Melanocyte of skin (primary cell): ENCODE measurements around the gene SCN10A. TPM values are rescaled to one million over a fixed set of nuclear protein-coding genes. Genes with fewer than 3 reads are reported as not detected.

Source experiments
- total RNA-seq, 2 donors: library from RNA; depleted of rRNA; stranded (reverse); fragments of >200 nt; gene quantifications; 2 replicates each; pipeline ENCODE4 v1.2.3, GENCODE V29; 2012

The SCN10A gene
- total RNA-seq = not detected

DNA sequence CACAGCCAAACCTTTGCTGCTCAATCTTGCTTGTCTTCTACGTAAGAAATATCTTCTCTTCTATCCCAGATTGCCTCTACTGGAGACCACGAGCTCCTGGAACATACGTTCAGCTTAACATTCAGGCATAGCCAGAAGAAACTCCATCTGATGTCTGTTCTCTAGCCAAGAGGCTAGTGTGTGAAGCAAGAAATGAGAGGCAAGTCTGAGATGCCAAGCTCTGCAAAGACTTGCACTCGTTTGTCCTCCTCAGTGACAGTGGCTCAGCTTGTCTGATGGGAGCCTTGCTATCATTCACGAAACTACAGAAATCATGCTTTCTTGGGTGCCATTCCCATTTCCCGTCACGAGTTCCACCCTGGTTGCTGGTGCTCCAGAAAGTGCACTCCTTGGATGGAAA lies at the start of gene SCN10A:
SCN10A (minus strand) TSS at position 192 of the 400 bp plus-strand sequence. CDS start 22,207 bp downstream, outside the sequence.

DNA sequence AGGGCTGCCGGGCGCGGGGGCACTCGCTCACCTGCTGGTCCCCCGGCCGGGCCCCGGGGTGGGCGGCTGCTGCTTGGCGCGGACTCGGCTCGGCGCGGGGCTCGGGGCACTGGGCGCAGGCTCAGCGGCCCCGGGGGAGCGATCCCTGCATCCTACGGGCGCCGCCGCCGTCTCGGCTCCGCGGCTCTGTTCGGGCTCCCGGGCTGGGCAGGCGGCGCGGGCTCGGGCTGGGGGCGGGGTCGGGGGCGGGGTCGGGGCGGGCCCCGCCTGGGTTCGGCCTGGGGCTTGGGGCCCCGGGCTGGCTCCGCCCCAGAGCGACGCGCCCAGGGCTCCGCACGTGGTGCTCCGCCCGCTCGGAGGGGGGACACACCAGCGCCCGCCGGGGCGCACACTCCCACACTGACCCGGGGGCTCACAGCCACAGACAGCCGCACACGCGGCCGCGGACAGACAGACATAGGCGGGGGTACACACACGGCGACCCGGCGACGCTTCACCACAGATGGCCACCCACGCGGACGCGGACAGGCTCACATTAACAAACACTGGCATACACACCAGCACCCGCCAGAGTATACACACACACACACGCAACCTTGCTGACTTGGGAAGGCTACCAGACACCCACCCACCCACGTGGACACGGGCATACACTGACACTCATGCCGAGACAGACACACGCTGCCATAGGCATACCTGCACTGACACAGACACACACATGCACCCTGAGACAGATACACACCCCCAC lies 166.3 kb downstream of the SCN10A start, which contains the start of gene SCN5A:
SCN5A (minus strand) TSS at position 188 of the 748 bp plus-strand sequence. CDS start 16,380 bp downstream, outside the sequence.

Other genes starting within 250 kb of the SCN10A start
- gene SCN5A, start 166.5 kb downstream of the SCN10A start, total RNA-seq = not detected
- gene SCN11A, start 235.7 kb upstream of the SCN10A start, total RNA-seq = not detected
- gene WDR48, start 235.8 kb upstream of the SCN10A start, total RNA-seq = 10 to 100 TPM; 23.3 to 27.2 TPM